Psoas muscle (tissue), 8 donors: Measurements from ENCODE around the gene EFHC2. TPM values are rescaled to one million over a fixed set of nuclear protein-coding genes. Genes with fewer than 3 reads are reported as not detected.
A peak's percentile ranks its signal among the peaks of the same experiment; 100 is the strongest.

Experiments used
- ATAC-seq, 4 donors: fragments of 200-7000 bp; cut with Tn5 transposase; one replicate each; pipeline ENCODE4 v1.9.1; 2020; ENCODE audit warnings: moderate library complexity in 3 of 4, mild to moderate bottlenecking in 2 of 4
- DNase-seq, 2 donors: peaks; one replicate each; pipeline ENCODE4 v3.0.0-alpha.2; 2020
- H3K27ac ChIP-seq: fragments of 200-600 bp; one replicate; pipeline ENCODE4 v1.8.0; 2022
- H3K27me3 ChIP-seq, 3 donors: fragments of 200-600 bp in 1 of 3; one replicate each; pipeline versions ENCODE4 v1.6.1 to v1.8.0; 2013 to 2022; ENCODE audit warnings: low read length in 2 of 3, mild to moderate bottlenecking in 2 of 3, moderate library complexity in 1 of 3; ENCODE audit not compliant: insufficient read depth in 3 of 3
- H3K36me3 ChIP-seq, 2 donors: fragments of 200-600 bp in 1 of 2; one replicate each; pipeline versions ENCODE4 v1.6.1 to v1.8.0; 2013 to 2022; ENCODE audit warnings: low read depth in 1 of 2, mild to moderate bottlenecking in 1 of 2, moderate library complexity in 1 of 2; ENCODE audit not compliant: insufficient read depth in 1 of 2
- H3K4me1 ChIP-seq: fragments of 200-600 bp; one replicate; pipeline ENCODE4 v1.8.0; 2022
- H3K4me3 ChIP-seq: fragments of 200-600 bp; one replicate; pipeline ENCODE4 v1.8.0; 2022; ENCODE audit warnings: mild to moderate bottlenecking
- H3K9me3 ChIP-seq: fragments of 200-600 bp; one replicate; pipeline ENCODE4 v1.8.0; 2022
- CTCF ChIP-seq: fragments of 200-600 bp; IDR thresholded peaks from one replicate; pipeline ENCODE4 v1.8.0; 2022; ENCODE audit warnings: antibody characterized with exemption
- WGBS, 3 donors: extraction: QIAGEN DNeasy Blood & Tissue Kit; methylation state at CpG; one replicate each; pipeline versions ENCODE4 v1.1.6 to v1.1.7; 2013; 5-methylcytosine and 5-hydroxymethylcytosine counted together
- intact Hi-C, 2 donors: fragments of 100-400 bp; cut with DNase I; formaldehyde crosslinking; loops; one replicate each; pipeline versions ENCODE4 v1.11.0 to v1.14.2; 2022
- polyA plus RNA-seq, 3 donors: library from polyadenylated mRNA; stranded (reverse); fragments of 200-250 nt; gene quantifications; one replicate each; pipeline ENCODE4 v1.2.3, GENCODE V29; 2013
- total RNA-seq, 4 donors: library from RNA; stranded (reverse); fragmentation: NEBNext Ultra II Directional in 2 of 4; extraction: Animal tissue kit (Norgen Biotek cat#: 25700) in 2 of 4; gene quantifications; one replicate each; pipeline versions ENCODE4 v1.2.1 to v1.2.4, GENCODE V29; 2021 to 2023
- donor health status: healthy with polysubstance abuse.
- donor health status: DM: no; HTN: no; CAD: no; lungs with moderate emphysema.
- donor health status: Bipolar disorder and iron deficiency.
- donor health status: healthy.
- donor health status: DM: yes; HTN: yes; CAD: no.
- donor health status: DM: no; HTN: no; CAD: no.
- donor health status: DM: no; HTN: no; CAD: no.
- donor health status: DM: yes; HTN: yes; CAD: no.

EFHC2 gene
- total and polyA plus RNA-seq, 7 donors: 0.05 to 0.11 (median 0.08) TPM; not detected in 4

- Histone ChIP-seq H3K27ac (no peak overlapping the region), H3K4me3 (no peak overlapping the region), H3K4me1 (no peaks in the 10 kb centered on the region), H3K36me3 (no peaks in the 10 kb centered on the region), H3K9me3 (no peaks in the 10 kb centered on the region), H3K27me3 (peaks cover 0 to 7% (median 0%) of the 10 kb centered on the region in 3 donors)
- DNase-seq (no peak), ATAC-seq (no peak)
- intact Hi-C loops: no loop called here
- TF ChIP-seq CTCF: no peak
- 73 to 91% (median 77%) methylated on average over 5 of the region's 5 CpGs for WGBS, 3 donors
Observed at GRCh38 chrX:44314808-44315207, 28.7 kb downstream of the EFHC2 start.

- DNase-seq (peak in 1 of 2 donors; percentile 52), ATAC-seq (no peak)
- TF ChIP-seq CTCF: no peak
- H3K9me3 ChIP-seq: no peaks in the 10 kb centered on the region
- H3K4me3 ChIP-seq: no peak overlapping the region
- H3K27me3 ChIP-seq: peaks cover 0 to 7% (median 0%) of the 10 kb centered on the region in 3 donors
- H3K4me1 ChIP-seq: no peaks in the 10 kb centered on the region
- no peaks in the 10 kb centered on the region for H3K36me3 ChIP-seq
- no peak overlapping the region for H3K27ac ChIP-seq
- WGBS, 3 donors: 72 to 87% (median 86%) methylated on average over 2 of the region's 2 CpGs
- intact Hi-C loops: no loop called here
Observed at GRCh38 chrX:44314259-44314734, 29.2 kb downstream of the EFHC2 start.

GRCh38 chrX:44312421-44312820 is 31.1 kb downstream of the EFHC2 start:
- Histone ChIP-seq H3K36me3 (no peaks in the 10 kb centered on the region), H3K9me3 (no peaks in the 10 kb centered on the region), H3K27me3 (peaks cover 0 to 7% (median 0%) of the 10 kb centered on the region in 3 donors), H3K4me1 (no peaks in the 10 kb centered on the region), H3K27ac (no peak overlapping the region), H3K4me3 (no peak overlapping the region)
- intact Hi-C loops: no loop called here
- no peak for TF ChIP-seq CTCF
- DNase-seq (no peak), ATAC-seq (no peak)

GRCh38 chrX:44310227-44310626 is 33.2 kb downstream of the EFHC2 start:
- H3K36me3 ChIP-seq: no peaks in the 10 kb centered on the region
- peak in 1 of 2 donors; percentile 47 for DNase-seq
- 45 to 97% (median 96%) methylated on average over 27 of the region's 27 CpGs for WGBS, 3 donors
- TF ChIP-seq CTCF: no peak
- no peak overlapping the region for H3K27ac ChIP-seq
- H3K27me3 ChIP-seq: peaks cover 0 to 7% (median 0%) of the 10 kb centered on the region in 3 donors
- ATAC-seq: no peak
- H3K4me3 ChIP-seq: no peak overlapping the region
- H3K9me3 ChIP-seq: no peaks in the 10 kb centered on the region
- intact Hi-C loops: no loop called here
- H3K4me1 ChIP-seq: no peaks in the 10 kb centered on the region

GRCh38 chrX:44308869-44309268 is 34.6 kb downstream of the EFHC2 start:
- 76 to 90% (median 88%) methylated on average over 2 of the region's 2 CpGs for WGBS, 3 donors
- DNase-seq (no peak), ATAC-seq (no peak)
- Histone ChIP-seq H3K36me3 (no peaks in the 10 kb centered on the region), H3K27ac (no peak overlapping the region), H3K27me3 (peaks cover 0 to 7% (median 0%) of the 10 kb centered on the region in 3 donors), H3K4me3 (no peak overlapping the region), H3K9me3 (no peaks in the 10 kb centered on the region), H3K4me1 (no peaks in the 10 kb centered on the region)
- no peak for TF ChIP-seq CTCF
- intact Hi-C loops: no loop called here
